ENCODE results near the gene PLCL1. TPM values are rescaled to one million over a fixed set of nuclear protein-coding genes. Genes with fewer than 3 reads are reported as not detected.

Gene PLCL1
- total RNA-seq, 1 experiment from 2014 or later: not detected

DNA sequence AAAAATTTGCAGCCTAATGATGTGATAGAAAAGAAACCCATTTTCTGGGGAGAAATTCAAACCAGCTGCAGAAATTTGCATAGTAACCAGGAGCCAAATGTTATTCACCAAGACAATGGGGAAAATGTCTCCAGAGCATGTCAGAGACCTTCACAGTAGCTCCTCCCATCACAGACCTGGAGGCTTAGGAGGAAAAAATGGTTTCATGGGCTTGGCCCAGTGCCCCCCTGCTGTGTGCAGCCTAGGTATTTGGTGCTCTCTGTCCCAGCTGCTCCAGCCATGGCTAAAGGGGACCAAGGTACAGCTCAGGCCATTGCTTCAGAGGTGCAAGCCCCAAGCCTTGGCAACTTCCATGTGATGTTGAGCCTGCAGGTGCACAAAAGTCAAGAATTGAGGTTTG is 352.9 kb downstream of the PLCL1 start:
- Histone ChIP-seq H3K4me3 (no peak overlapping the region), H3K4me1 (replicated peaks; ENCODE audit: insufficient read depth) (no peaks in the 10 kb centered on the region), H3K4me2 (no peak overlapping the region), H3K27me3 (ENCODE audit: insufficient read depth, low read depth) (no peaks in the 10 kb centered on the region), H4K20me1 (ENCODE audit: insufficient read depth) (no peaks in the 10 kb centered on the region), H3K9me3 (ENCODE audit: insufficient read depth, low read depth) (no peaks in the 10 kb centered on the region; the same call in 1 of the 2 replicates), H3K36me3 (ENCODE audit: low read depth) (no peaks in the 10 kb centered on the region), H3F3A (ENCODE audit: insufficient read depth, low read depth) (no peaks in the 10 kb centered on the region), H3K79me2 (ENCODE audit: low read depth) (no peaks in the 10 kb centered on the region), H2AFZ (no peak overlapping the region), H3K9me2 (ENCODE audit: insufficient read depth) (no peaks in the 10 kb centered on the region), H3K27ac (no peak overlapping the region)
- intact Hi-C loops (cut with micrococcal nuclease; ENCODE audit: unreplicated experiment): no loop called here
- ChIA-PET POLR2A (ENCODE audit: unreplicated experiment) (no interaction called here), CTCF (no interaction called here)
- no TSS peak for BruUV-seq (replicated peaks)
- no peak for TF ChIP-seq EZH2 (IDR thresholded peaks at IDR 0.05; ENCODE audit: low read depth)
- DNase-seq: no peak

DNA sequence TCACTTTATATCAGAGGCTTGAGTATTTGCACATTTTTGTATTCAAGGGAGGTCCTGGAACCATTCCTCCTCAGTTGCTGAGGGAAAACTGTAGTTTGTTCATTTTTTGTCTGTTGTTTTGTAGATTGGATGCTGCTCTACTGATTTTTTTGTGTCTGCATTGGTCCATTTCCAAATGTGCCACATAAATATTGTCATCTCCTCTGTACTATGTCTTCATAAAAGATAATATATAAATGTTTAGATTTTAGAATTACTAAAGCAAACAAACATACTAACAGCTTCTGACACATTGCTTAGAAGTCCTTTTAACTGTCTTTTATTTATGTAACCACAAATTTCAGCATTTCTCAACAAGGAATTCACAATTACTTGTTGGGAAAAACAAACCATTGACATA is 356.8 kb downstream of the PLCL1 start:
- Histone ChIP-seq H3K4me2 (no peak overlapping the region), H3K27ac (no peak overlapping the region), H3K9me3 (ENCODE audit: insufficient read depth, low read depth) (no peaks in the 10 kb centered on the region; the same call in 1 of the 2 replicates), H4K20me1 (ENCODE audit: insufficient read depth) (no peaks in the 10 kb centered on the region), H3K79me2 (ENCODE audit: low read depth) (no peaks in the 10 kb centered on the region), H3K27me3 (ENCODE audit: insufficient read depth, low read depth) (no peaks in the 10 kb centered on the region), H3K4me3 (no peak overlapping the region), H2AFZ (no peak overlapping the region), H3K4me1 (replicated peaks; ENCODE audit: insufficient read depth) (no peaks in the 10 kb centered on the region), H3F3A (ENCODE audit: insufficient read depth, low read depth) (no peaks in the 10 kb centered on the region), H3K36me3 (ENCODE audit: low read depth) (no peaks in the 10 kb centered on the region), H3K9me2 (ENCODE audit: insufficient read depth) (no peaks in the 10 kb centered on the region)
- intact Hi-C loops (cut with micrococcal nuclease; ENCODE audit: unreplicated experiment): loop anchor here (2.0 kb wide), 1 partner anchor 76 kb away; no protein-coding TSS in a partner anchor
- ChIA-PET POLR2A (ENCODE audit: unreplicated experiment) (no interaction called here), CTCF (no interaction called here)
- TF ChIP-seq, protein P1, sequence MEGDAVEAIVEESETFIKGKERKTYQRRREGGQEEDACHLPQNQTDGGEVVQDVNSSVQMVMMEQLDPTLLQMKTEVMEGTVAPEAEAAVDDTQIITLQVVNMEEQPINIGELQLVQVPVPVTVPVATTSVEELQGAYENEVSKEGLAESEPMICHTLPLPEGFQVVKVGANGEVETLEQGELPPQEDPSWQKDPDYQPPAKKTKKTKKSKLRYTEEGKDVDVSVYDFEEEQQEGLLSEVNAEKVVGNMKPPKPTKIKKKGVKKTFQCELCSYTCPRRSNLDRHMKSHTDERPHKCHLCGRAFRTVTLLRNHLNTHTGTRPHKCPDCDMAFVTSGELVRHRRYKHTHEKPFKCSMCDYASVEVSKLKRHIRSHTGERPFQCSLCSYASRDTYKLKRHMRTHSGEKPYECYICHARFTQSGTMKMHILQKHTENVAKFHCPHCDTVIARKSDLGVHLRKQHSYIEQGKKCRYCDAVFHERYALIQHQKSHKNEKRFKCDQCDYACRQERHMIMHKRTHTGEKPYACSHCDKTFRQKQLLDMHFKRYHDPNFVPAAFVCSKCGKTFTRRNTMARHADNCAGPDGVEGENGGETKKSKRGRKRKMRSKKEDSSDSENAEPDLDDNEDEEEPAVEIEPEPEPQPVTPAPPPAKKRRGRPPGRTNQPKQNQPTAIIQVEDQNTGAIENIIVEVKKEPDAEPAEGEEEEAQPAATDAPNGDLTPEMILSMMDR (conservative IDR thresholded peaks at IDR 0.05): no peak
- no peak for TF ChIP-seq EZH2 (IDR thresholded peaks at IDR 0.05; ENCODE audit: low read depth)
- BruUV-seq (replicated peaks): no TSS peak
- DNase-seq: no peak

DNA sequence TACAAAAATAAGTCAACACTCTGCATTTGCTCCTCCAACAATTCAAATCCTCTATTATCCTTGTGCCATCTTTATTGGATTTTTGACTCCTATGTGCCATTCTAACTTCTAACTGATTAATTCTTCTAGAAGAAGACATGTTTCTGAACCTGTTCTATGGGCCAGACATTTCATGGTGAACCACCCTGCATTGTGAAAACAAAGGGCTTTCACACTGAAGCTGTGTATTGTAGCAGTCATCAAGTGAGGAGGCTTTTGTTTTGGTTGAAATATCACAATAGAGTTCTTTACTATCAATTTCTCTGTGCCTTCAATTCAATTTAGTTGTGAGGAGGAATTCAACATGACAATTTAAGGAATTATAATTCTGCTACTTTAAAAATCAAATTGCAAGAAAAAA is 357.9 kb downstream of the PLCL1 start:
- no TSS peak for BruUV-seq (replicated peaks)
- H3F3A ChIP-seq (ENCODE audit: insufficient read depth, low read depth): no peaks in the 10 kb centered on the region
- no peaks in the 10 kb centered on the region for H3K79me2 ChIP-seq (ENCODE audit: low read depth)
- no peak for DNase-seq
- no peaks in the 10 kb centered on the region for H3K27me3 ChIP-seq (ENCODE audit: insufficient read depth, low read depth)
- H2AFZ ChIP-seq: no peak overlapping the region
- no peak overlapping the region for H3K4me2 ChIP-seq
- no peaks in the 10 kb centered on the region for H3K9me2 ChIP-seq (ENCODE audit: insufficient read depth)
- intact Hi-C loops (cut with micrococcal nuclease; ENCODE audit: unreplicated experiment): no loop called here
- POLR2A ChIA-PET (ENCODE audit: unreplicated experiment): no interaction called here
- H3K36me3 ChIP-seq (ENCODE audit: low read depth): no peaks in the 10 kb centered on the region
- H3K9me3 ChIP-seq (ENCODE audit: insufficient read depth, low read depth): no peaks in the 10 kb centered on the region; the same call in 1 of the 2 replicates
- H3K27ac ChIP-seq: no peak overlapping the region
- no peaks in the 10 kb centered on the region for H4K20me1 ChIP-seq (ENCODE audit: insufficient read depth)
- CTCF ChIA-PET: no interaction called here
- no peaks in the 10 kb centered on the region for H3K4me1 ChIP-seq (replicated peaks; ENCODE audit: insufficient read depth)
- TF ChIP-seq, protein P1 (conservative IDR thresholded peaks at IDR 0.05): no peak
- TF ChIP-seq EZH2 (IDR thresholded peaks at IDR 0.05; ENCODE audit: low read depth): no peak
- no peak overlapping the region for H3K4me3 ChIP-seq

DNA sequence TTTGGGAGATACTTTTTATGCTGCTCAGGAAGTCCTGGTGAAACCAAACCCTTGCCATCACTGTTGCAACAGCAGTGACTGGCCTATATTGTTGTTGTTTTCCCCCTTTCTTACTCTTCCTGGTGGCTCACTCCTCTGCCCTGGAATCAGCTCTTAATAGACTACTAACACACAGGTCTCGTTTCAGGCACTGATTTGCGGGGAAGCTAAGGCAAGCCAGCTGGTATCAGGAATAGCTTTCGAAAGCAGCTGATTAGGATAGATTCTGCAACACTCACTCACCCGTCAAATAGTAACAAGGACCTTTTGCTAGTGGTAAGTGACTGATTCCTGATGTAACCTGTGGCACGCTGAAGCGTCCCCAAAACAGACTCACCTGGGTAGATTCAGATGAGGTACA is 360.4 kb downstream of the PLCL1 start:
- CTCF ChIA-PET: no interaction called here

More for the DNA sequence above, 360.4 kb downstream of the PLCL1 start:
- no peaks in the 10 kb centered on the region for H3K27me3 ChIP-seq (ENCODE audit: insufficient read depth, low read depth)
- no peaks in the 10 kb centered on the region for H3K79me2 ChIP-seq (ENCODE audit: low read depth)
- no peaks in the 10 kb centered on the region for H3K36me3 ChIP-seq (ENCODE audit: low read depth)
- no peaks in the 10 kb centered on the region for H4K20me1 ChIP-seq (ENCODE audit: insufficient read depth)
- H3K4me1 ChIP-seq (replicated peaks; ENCODE audit: insufficient read depth): no peaks in the 10 kb centered on the region
- H3K9me2 ChIP-seq (ENCODE audit: insufficient read depth): no peaks in the 10 kb centered on the region
- BruUV-seq (replicated peaks): no TSS peak
- POLR2A ChIA-PET (ENCODE audit: unreplicated experiment): no interaction called here
- no peak overlapping the region for H3K4me2 ChIP-seq
- DNase-seq: no peak
- no peak overlapping the region for H3K4me3 ChIP-seq
- TF ChIP-seq, protein P1 (conservative IDR thresholded peaks at IDR 0.05): no peak
- TF ChIP-seq EZH2 (IDR thresholded peaks at IDR 0.05; ENCODE audit: low read depth): no peak
- intact Hi-C loops (cut with micrococcal nuclease; ENCODE audit: unreplicated experiment): no loop called here
- H3F3A ChIP-seq (ENCODE audit: insufficient read depth, low read depth): no peaks in the 10 kb centered on the region
- H2AFZ ChIP-seq: no peak overlapping the region
- no peak overlapping the region for H3K27ac ChIP-seq
- H3K9me3 ChIP-seq (ENCODE audit: insufficient read depth, low read depth): no peaks in the 10 kb centered on the region

Data from PC-9 (cell line).